ENCODE measurements around the gene TBPL2. TPM values are rescaled to one million over a fixed set of nuclear protein-coding genes. Genes with fewer than 3 reads are reported as not detected.
"Not testable (repeated sequence)": the region's sequence is repeated elsewhere in the genome, so short reads cannot be mapped to it uniquely, and the experiment has no call there.

Gene TBPL2
- total RNA-seq, 1 experiment from 2014 or later, result not detected

DNA sequence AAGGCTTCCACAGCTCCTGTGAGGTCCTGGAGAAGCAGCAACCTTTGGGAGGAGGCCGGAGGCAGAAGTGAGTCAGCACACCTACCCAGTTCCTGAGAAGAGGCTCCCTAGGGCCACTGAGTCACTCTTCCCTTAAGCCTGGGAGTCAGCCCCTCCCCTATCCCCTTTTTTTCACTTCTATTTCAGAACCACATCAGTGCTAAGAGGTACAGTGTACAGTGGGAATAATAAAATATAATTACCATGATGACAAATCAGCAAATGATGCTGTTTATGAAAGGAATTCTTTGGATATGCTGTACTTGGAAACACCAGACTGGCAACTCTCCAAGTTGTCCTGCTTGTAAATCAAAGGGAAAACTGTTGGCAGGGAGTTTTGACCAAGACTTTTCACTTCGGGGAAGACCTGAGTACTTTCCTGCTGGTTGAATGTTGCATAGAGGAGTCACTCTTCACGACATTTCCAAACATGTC is 7.8 kb upstream of the TBPL2 start:
- DNase-seq (ENCODE audit: low read depth), result peak; percentile 98
- in situ Hi-C loops (cut with HindIII; ENCODE audit: low pct_unique_long_range_greater_than_20kb, low sequenced_read_pairs), result no loop called here

DNA sequence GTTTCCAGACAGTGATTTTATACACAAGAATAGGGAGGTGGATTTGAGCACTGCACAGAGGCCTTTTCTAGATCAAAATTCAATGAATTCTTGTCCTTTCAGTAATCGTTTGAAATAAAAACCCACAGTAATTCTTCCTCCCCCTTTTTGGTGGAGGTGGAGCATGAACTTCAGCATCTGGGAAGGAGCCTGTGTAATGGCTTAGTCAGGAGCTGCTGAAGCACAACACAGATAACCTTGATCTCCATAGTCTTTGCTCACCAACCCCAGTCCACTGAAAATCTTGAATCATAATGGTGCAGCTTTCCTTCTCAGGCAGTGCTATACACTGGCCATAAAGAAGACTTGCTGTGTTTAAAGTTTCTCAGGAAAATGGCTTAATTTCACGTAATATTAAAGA is 6.4 kb upstream of the TBPL2 start:
- peak; percentile 91 for DNase-seq (ENCODE audit: low read depth)
- in situ Hi-C loops (cut with HindIII; ENCODE audit: low pct_unique_long_range_greater_than_20kb, low sequenced_read_pairs), result no loop called here

DNA sequence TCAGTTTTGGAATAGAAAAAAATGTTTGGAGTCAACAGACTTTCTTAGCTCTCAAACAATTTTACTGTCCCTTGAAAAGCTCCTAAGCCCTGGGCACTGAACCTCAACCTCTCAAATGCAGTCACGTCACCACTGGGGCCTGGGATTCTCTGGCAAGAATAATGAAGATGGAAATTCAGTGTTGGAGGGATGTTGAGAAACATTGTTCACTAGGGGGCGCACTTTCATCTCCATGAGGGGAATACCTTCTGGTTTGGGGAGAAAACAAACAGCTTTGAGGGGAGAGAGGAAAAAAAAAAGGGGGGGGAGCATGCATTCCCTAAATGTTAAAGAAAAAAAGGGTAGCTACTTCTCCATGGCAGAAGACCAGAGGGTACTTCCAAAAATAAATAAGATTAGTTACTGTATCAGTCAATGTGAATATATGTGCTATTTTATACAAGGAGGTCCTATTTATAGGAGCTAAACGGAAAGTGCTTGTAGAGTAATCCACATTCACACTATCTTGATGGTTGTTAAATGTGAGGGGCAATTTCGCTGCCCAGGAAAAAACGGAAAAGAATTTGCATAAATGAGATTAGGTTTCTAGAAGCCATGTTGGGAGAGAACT is 5.8 kb upstream of the TBPL2 start:
- DNase-seq (ENCODE audit: low read depth), result peak; percentile 93
- in situ Hi-C loops (cut with HindIII; ENCODE audit: low pct_unique_long_range_greater_than_20kb, low sequenced_read_pairs), result no loop called here

DNA sequence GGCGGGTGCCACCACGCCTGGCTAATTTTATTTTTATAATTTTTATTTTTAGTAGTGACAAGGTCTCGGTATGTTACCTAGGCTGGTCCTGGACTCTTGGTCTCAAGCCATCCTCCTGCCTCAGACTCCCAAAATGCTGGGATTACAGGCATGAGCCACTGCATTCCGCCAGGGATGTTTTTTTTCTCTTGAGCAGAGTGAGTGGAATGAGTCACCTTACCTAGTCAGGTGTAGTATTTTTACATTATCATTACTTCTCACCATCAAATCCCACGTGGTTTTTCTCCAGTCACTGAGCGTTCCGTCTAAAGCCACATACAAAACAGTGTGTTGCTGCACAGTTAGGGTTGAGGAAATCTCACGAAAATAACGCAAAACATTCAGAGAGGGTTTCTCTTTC is 870 bp upstream of the TBPL2 start:
- peak; percentile 30 for DNase-seq (ENCODE audit: low read depth)
- in situ Hi-C loops (cut with HindIII; ENCODE audit: low pct_unique_long_range_greater_than_20kb, low sequenced_read_pairs), result no loop called here

DNA sequence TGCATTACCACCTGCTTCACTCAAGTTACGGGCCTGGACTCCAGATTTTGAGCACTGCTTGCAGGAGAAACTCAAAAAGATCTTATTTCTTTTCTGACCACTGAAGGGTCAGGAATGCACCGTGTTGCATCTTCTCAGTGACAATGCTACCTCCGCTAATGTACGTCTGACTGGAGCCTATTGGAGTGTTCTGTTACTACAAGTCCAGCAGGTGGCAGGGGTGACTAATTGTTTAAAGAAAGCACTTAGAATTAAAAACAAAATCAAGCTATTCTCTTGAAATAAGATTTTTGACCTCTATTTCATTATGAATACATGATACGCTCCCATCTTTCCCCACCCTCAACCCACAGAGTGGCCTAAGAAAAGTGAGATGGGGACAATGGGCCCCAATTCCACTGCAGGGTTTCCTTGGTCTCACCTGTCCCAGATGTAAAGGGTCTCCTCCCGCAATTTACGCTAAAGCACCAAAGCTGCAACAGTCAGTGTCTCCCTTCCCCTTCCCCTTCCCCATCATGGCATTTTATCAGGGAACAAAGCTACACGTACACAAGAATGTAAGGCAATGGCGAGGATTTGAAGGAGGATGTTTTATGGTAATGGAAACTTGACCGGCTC is 2.2 kb downstream of the TBPL2 start:
- in situ Hi-C loops (cut with HindIII; ENCODE audit: low pct_unique_long_range_greater_than_20kb, low sequenced_read_pairs), result no loop called here
- DNase-seq (ENCODE audit: low read depth), result peak; percentile 46

DNA sequence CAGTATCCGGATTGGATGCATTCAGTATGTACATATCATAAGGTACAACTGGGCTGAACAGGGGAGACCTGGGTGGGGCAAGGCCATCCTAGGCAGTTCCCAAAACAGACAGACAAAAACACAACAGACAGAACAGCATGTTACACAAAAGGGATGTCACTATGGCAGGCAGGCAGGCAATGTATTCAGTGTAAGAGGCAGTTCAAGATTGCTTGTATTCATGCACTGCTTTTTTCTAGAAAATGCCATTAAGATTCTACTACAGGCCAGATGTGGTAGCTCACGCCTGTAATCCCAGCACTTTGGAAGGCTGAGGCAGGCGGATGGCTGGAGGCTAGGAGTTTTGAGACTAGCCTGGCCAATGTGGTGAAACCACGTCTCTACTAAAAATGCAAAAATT is 3.5 kb downstream of the TBPL2 start:
- DNase-seq (ENCODE audit: low read depth), result no peak
- in situ Hi-C loops (cut with HindIII; ENCODE audit: low pct_unique_long_range_greater_than_20kb, low sequenced_read_pairs), result no loop called here

DNA sequence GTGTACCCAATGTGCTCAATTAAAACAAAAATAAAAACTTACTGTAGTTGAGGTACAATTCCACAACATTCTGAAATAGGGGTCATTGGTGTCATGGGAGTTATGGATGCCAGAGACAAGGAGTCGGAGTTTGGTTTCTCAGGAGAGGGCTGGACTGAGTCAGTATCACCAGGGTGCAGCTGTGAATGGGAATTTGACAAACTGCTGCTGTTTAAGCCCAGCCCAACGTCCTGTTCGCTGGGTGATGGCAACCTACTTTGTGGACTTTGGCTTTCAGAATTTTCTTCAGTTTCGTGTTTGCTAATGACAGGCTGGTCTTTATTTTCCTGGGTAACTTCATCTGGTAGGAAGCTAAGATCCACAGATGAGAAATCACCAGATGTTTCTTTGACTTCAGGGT is 3.9 kb downstream of the TBPL2 start:
- in situ Hi-C loops (cut with HindIII; ENCODE audit: low pct_unique_long_range_greater_than_20kb, low sequenced_read_pairs), result no loop called here
- DNase-seq (ENCODE audit: low read depth), result no peak

DNA sequence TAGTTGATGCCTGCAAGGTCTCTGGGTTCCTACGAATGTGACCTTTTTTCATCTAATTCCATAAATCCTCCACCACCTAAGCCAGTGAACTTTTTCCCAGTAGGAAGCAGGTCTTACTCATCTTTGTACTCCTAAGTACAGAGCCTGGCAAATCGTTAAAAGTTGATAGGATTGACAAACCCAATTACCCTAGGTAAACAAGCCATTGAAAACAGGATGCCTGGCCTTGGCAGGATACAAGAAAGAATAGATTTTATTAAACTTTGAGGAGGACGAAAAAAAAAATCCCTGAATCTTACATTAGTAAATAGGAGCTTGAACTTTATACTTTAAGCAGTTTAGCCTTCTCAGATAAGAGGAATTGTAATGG is 5.6 kb downstream of the TBPL2 start:
- no peak for DNase-seq (ENCODE audit: low read depth)
- in situ Hi-C loops (cut with HindIII; ENCODE audit: low pct_unique_long_range_greater_than_20kb, low sequenced_read_pairs), result no loop called here

DNA sequence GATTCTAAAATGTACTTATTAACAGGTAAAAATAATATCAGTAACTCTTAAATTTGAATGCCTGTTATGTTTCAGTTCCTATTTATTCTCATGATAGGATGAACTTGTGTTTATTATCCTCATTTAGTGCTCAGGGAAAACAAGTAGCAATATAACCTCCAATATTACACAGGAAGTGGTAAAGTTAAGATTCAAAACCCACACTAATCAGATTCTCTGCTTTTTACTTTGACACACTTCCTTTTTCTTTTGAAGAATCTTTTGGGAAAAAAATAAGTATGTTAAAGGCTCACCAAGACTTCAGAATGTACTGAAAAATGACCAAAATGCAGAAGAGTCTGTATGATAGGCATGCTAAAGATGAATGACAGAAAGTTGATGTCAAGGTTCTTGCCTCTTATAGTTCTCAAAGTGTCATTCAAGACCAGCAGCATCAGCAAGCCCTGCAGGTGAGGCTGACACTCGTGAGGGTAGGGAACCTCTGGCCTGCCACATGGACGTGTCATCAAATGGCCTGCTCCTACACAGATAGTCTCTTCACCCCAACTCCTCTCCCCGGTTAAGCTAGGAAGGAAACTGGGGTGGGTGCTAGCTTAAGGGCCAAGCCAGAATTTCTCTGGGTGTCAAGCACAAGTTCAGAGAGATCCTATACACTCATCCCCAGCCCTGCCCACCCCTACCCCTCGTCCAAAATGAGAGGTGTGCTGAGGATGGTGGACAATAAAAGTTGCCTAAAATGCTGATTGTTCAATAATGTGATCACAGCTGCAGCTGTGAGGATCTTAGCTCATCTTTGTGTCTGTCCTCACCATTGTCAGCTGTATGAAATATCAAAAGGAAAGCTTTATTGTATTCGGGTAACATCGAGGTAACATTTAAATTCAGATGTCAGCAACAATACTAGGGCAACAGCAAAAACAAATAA is 6.3 kb downstream of the TBPL2 start:
- in situ Hi-C loops (cut with HindIII; ENCODE audit: low pct_unique_long_range_greater_than_20kb, low sequenced_read_pairs), result no loop called here
- no peak for DNase-seq (ENCODE audit: low read depth)

DNA sequence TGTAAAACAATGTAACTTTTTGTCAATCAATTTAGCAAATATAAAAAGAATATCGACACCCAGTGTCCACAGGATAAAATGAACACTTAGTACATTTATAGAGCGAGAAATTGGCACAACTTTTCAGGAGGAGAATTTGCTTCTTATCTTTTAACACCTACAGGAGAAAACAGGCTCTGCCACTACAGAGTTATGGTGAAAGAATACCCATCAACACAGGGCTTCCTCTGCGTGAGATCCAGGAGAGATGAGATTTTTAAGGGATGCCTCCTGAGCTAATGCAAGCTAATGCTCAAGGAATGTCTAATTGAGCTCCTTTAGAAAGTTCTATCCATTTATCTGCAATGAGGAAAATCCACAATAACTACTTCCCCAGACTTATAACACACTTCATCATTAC is 7.8 kb downstream of the TBPL2 start:
- DNase-seq (ENCODE audit: low read depth), result no peak
- in situ Hi-C loops (cut with HindIII; ENCODE audit: low pct_unique_long_range_greater_than_20kb, low sequenced_read_pairs), result no loop called here

DNA sequence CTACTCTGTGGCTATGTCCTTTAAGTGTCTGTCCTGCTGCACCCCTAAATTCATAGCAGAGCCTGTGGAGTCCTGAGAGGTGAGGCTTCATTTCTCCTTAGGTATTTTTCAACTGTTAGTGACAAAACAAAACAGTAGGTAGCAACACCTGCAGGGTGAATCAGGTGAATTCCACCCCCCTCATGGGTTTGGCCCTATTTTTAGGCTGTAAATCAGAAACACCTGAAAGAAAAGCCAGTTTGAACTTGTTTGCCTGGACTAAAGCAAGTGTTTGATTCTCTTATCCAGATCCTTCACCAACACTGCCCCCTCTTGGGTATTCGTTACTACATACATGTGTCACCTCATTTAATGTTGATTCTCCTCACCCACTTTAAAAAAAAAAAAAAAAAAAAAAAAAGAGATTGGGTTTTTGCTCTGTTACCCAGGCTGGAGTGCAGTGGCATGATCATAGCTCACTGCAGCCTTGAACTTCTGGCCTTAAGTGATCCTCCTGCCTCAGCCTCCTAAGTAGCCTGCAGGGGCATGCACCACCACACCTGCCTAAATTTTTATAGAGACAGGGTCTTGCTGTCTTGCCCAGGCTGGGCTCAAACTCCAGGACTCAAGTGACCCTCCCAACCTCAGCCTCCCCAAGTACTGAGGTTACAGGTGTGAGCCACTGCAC is 10.3 kb downstream of the TBPL2 start:
- DNase-seq (ENCODE audit: low read depth), result peak; percentile 48
- in situ Hi-C loops (cut with HindIII; ENCODE audit: low pct_unique_long_range_greater_than_20kb, low sequenced_read_pairs), result no loop called here

DNA sequence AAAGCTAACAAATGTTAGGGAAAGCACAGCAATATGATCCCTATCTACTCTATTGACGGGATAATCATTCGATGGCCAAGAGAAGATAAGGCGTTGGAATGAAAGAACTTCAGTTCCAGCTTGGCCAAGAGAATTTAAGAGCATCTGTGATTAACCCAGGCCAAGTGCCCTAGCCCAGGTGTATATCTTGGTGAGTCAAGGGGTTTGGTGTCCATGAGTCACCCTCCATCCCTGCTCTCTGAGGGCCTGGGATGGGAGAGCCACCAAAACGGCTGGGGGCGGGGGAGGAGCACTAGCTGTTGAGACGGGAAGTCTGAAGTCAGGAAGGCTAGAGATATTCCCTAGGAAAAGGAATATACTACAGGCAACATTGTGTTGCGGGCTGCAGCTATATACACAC is 13.0 kb downstream of the TBPL2 start:
- in situ Hi-C loops (cut with HindIII; ENCODE audit: low pct_unique_long_range_greater_than_20kb, low sequenced_read_pairs), result no loop called here

DNA sequence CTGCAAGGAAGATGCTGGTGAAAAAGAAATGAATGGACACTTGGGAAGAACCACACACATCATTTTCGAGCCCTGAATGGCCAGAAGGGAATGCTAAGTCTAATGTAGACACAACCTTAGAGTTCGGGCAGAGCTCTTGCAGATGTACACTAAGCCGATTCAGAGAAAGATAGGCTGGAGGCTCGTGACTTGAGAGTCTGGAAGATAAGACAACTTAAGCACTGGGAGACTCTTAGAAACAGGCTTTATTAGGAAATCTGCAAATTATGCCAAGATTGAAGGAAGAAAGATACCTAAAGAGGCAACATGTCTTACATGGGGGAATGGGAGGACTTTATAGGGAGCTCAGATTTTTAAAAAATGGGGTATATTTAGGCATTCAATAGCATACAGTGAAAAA is 13.5 kb downstream of the TBPL2 start:
- in situ Hi-C loops (cut with HindIII; ENCODE audit: low pct_unique_long_range_greater_than_20kb, low sequenced_read_pairs), result no loop called here
- DNase-seq (ENCODE audit: low read depth), result no peak

More for the DNA sequence above, 13.0 kb downstream of the TBPL2 start:
- no peak for DNase-seq (ENCODE audit: low read depth)

DNA sequence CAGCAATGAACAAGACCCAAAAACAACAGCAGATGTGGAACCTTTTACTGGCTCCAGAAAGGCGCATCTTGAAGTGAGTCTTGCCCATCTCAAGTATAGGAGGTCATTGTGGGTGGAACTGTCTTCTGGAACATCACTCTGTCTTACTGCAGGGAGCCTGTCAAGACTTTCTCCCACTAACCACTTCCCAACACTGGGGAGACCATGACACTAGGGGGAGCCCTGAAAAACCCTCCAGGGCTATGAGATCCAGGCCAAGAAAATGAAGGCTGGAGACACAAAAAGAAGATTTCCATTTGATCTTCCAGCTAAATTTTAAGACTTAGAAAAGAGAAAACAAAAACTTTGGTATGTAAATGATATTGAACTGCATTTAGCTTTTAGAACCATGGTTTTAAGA is 15.3 kb downstream of the TBPL2 start:
- in situ Hi-C loops (cut with HindIII; ENCODE audit: low pct_unique_long_range_greater_than_20kb, low sequenced_read_pairs), result no loop called here
- no peak for DNase-seq (ENCODE audit: low read depth)

DNA sequence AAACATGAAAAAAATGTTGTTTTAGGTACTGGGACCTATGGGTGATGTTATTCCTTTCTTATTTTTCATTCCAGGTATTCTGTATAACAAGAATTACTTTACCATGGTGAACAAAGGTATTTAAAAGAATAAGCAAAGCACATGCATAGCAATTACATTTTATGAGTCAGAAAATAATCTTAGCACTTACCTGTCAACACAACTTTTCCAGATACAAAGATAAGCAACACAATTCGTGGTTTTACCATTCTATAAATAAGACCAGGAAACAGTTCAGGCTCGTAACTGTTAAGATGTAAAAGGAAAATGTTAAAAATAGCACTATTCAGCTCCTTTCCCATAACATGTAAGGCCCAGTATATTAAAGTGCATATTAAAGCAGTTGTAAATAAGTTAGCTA is 16.4 kb downstream of the TBPL2 start:
- no peak for DNase-seq (ENCODE audit: low read depth)
- in situ Hi-C loops (cut with HindIII; ENCODE audit: low pct_unique_long_range_greater_than_20kb, low sequenced_read_pairs), result no loop called here

DNA sequence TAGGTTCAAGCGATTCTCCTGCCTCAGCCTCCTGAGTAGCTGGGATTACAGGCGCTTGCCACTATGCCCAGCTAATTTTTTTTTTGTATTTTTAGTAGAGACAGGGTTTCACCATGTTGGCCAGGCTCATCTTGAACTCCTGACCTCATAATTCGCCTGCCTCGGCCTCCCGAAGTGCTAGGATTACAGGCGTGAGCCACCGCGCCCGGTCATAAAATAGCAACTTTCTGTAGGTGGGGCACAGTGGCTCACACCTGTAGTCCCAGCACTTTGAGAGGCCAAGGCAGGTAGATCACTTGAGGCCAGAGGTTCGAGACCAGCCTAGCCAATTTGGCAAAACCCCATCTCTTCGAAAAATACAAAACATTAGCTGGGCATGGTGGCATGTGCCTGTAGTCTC is 18.1 kb downstream of the TBPL2 start:
- DNase-seq (ENCODE audit: low read depth); in situ Hi-C loops (cut with HindIII; ENCODE audit: low pct_unique_long_range_greater_than_20kb, low sequenced_read_pairs): not testable (repeated sequence)

DNA sequence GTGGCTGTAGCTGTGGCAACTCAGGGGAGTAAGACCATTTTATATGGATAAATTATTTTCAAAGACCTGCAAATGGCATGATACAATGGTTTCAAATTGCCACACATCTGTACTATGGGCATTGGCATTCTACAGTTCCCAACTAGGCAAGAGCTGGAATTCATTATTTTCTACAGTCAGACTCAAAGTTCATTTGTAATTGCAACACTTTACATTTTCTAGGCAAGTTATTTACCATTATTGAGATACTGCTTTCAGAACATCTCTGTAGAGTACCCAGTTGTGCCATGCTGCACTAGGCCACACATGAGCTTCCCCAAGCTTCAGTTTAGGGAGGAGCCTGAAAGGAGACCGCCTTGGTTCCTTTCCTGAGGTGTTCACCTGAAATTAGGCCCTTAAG is 20.8 kb downstream of the TBPL2 start:
- in situ Hi-C loops (cut with HindIII; ENCODE audit: low pct_unique_long_range_greater_than_20kb, low sequenced_read_pairs), result no loop called here
- DNase-seq (ENCODE audit: low read depth), result no peak

DNA sequence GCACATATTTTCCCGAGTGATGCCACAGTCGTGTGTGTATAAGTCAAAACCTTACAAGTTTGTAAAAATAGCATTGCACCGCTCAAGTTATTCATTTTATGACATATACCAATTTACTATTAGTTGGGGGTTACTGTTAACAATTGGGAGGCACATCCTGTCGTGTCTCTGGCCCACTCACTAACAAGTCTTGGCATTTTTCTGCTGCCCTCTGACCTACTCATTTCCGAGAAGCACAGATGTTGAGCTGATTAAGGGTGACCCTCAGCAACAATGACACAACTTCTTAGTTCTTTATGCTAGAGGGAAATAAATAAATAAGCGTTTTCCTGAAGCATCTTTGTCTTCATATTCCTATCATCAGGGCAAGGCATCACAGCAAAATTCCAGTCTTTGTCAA is 22.0 kb downstream of the TBPL2 start:
- in situ Hi-C loops (cut with HindIII; ENCODE audit: low pct_unique_long_range_greater_than_20kb, low sequenced_read_pairs), result no loop called here
- DNase-seq (ENCODE audit: low read depth), result no peak

DNA sequence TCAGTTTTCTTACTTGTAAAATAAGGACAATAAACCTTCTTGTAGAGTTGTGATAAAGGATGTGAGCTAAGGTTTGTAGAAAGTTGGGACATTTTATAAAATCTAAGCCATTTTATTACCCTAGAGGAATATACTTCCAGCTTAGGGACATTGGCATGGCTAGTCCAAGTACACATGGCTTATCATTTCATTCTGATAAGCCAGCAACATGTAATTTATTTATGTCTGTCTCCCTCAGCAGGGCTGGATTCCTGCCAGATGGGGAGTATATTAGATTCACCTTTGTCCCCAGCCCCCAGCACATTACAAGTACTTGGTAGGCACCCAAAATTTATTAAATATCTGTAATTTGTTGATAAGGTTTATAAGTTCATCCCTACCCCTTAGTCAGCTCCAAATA is 22.5 kb downstream of the TBPL2 start:
- in situ Hi-C loops (cut with HindIII; ENCODE audit: low pct_unique_long_range_greater_than_20kb, low sequenced_read_pairs), result no loop called here
- no peak for DNase-seq (ENCODE audit: low read depth)

Measured in Caki2 (cell line).